HepG2 (cell line): ENCODE results near the gene HDAC5. TPM values are rescaled to one million over a fixed set of nuclear protein-coding genes. Genes with fewer than 3 reads are reported as not detected.

Source experiments
- AGO1 ChIP-seq: fragments of 200-400 bp; formaldehyde crosslinking; IDR thresholded peaks from 2 replicates; pipeline ENCODE4 v1.6.1; 2017; ENCODE audit warnings: mild to moderate bottlenecking, low read depth, low read length, moderate library complexity; ENCODE audit not compliant: poor library complexity, severe bottlenecking
- DDIT3 ChIP-seq: sonication (generic); formaldehyde crosslinking; IDR thresholded peaks from 2 replicates; pipeline ENCODE4 v1.4.0; 2020; ENCODE audit warnings: mild to moderate bottlenecking, missing genetic modification reagents
- GABPB1 ChIP-seq: IDR thresholded peaks from 2 replicates; pipeline ENCODE4 v1.6.1; 2016; ENCODE audit warnings: mild to moderate bottlenecking, missing genetic modification reagents, moderate library complexity, missing compliant biosample characterization
- KAT2B ChIP-seq: fragments of 150-350 bp; IDR thresholded peaks from 2 replicates; pipeline ENCODE4 v1.6.1; 2014; ENCODE audit warnings: low read depth, low read length, borderline replicate concordance
- NR2F1 ChIP-seq, 2 experiments: fragments of 450-650 bp in 1 of 2; formaldehyde crosslinking in 1 of 2; IDR thresholded peaks; 2 replicates each; pipeline versions ENCODE4 v1.5.0 to v1.6.1; 2016 to 2020; ENCODE audit warnings: mild to moderate bottlenecking in 1 of 2, missing compliant biosample characterization in 1 of 2, missing genetic modification reagents in 1 of 2, moderate library complexity in 1 of 2
- NRL ChIP-seq: sonication (generic); formaldehyde crosslinking; IDR thresholded peaks from 2 replicates; pipeline ENCODE4 v1.5.0; 2020; ENCODE audit warnings: missing genetic modification reagents, mild to moderate bottlenecking, moderate library complexity, borderline replicate concordance
- PHF21A ChIP-seq: sonication (generic); formaldehyde crosslinking; IDR thresholded peaks from 2 replicates; pipeline ENCODE4 v1.5.0; 2020; ENCODE audit warnings: mild to moderate bottlenecking, missing genetic modification reagents
- PRDM10 ChIP-seq: sonication (generic); formaldehyde crosslinking; IDR thresholded peaks from 2 replicates; pipeline ENCODE4 v1.4.0; 2020; ENCODE audit warnings: low read depth, missing genetic modification reagents
- RAD21 ChIP-seq: fragments of 450-650 bp; formaldehyde crosslinking; IDR thresholded peaks from 2 replicates; pipeline ENCODE4 v1.5.0; 2020; ENCODE audit warnings: mild to moderate bottlenecking
- RXRB ChIP-seq: IDR thresholded peaks from 2 replicates; pipeline ENCODE4 v1.6.1; 2016; ENCODE audit warnings: borderline replicate concordance, missing genetic modification reagents, missing compliant biosample characterization
- SP4 ChIP-seq: sonication (generic); formaldehyde crosslinking; IDR thresholded peaks from 2 replicates; pipeline ENCODE4 v1.8.1; 2023; ENCODE audit warnings: mild to moderate bottlenecking, missing genetic modification reagents
- TFDP1 ChIP-seq: IDR thresholded peaks from 2 replicates; pipeline ENCODE4 v1.6.1; 2016; ENCODE audit warnings: missing compliant biosample characterization, missing genetic modification reagents, borderline replicate concordance
- TMF1 ChIP-seq: sonication (generic); formaldehyde crosslinking; IDR thresholded peaks from 2 replicates; pipeline ENCODE4 v1.8.1; 2022; ENCODE audit warnings: low read depth, missing genetic modification reagents
- ZBTB1 ChIP-seq: sonication (generic); formaldehyde crosslinking; IDR thresholded peaks from 2 replicates; pipeline ENCODE4 v1.4.0; 2020; ENCODE audit warnings: missing genetic modification reagents, borderline replicate concordance
- ZNF121 ChIP-seq: sonication (generic); formaldehyde crosslinking; IDR thresholded peaks from 2 replicates; pipeline ENCODE4 v1.5.0; 2020; ENCODE audit warnings: mild to moderate bottlenecking, missing genetic modification reagents
- ZNF18 ChIP-seq: sonication (generic); formaldehyde crosslinking; IDR thresholded peaks from 2 replicates; pipeline ENCODE4 v1.8.0; 2022; ENCODE audit warnings: mild to moderate bottlenecking, missing genetic modification reagents; ENCODE audit not compliant: insufficient replicate concordance
- ZNF326 ChIP-seq: sonication (generic); formaldehyde crosslinking; IDR thresholded peaks from 2 replicates; pipeline ENCODE4 v1.4.0; 2020; ENCODE audit warnings: missing genetic modification reagents, borderline replicate concordance
- ZNF362 ChIP-seq: sonication (generic); formaldehyde crosslinking; IDR thresholded peaks from 2 replicates; pipeline ENCODE4 v1.4.0; 2020; ENCODE audit warnings: missing genetic modification reagents, mild to moderate bottlenecking, borderline replicate concordance
- ZNF7 ChIP-seq: IDR thresholded peaks from 2 replicates; pipeline ENCODE4 v1.6.1; 2016; ENCODE audit warnings: missing biosample characterization, missing genetic modification reagents
- ZNF841 ChIP-seq: sonication (generic); formaldehyde crosslinking; IDR thresholded peaks from 2 replicates; pipeline ENCODE4 v1.8.1; 2023; ENCODE audit warnings: missing genetic modification reagents, borderline replicate concordance
- ZSCAN29 ChIP-seq: sonication (generic); formaldehyde crosslinking; conservative IDR thresholded peaks from 2 replicates; pipeline ENCODE4 v1.4.0; 2020; ENCODE audit warnings: mild to moderate bottlenecking, missing genetic modification reagents
- polyA plus RNA-seq, 8 experiments: library from polyadenylated mRNA; depleted of rRNA in 3 of 8; stranded (reverse) in 7 of 8; unstranded in 1 of 8; fragments of >200 nt; fragmentation: Illumina TruSeq in 4 of 8; extraction: Trizol in 4 of 8; gene quantifications; 2 replicates each; pipeline versions ENCODE4 v1.2.1 to v1.2.3, GENCODE V29; 2011 to 2016; ENCODE audit warnings: low read depth in 4 of 8, missing spikeins in 1 of 8, mixed read lengths in 1 of 8; ENCODE audit not compliant: insufficient read depth in 1 of 8
- total RNA-seq, 5 experiments: library from RNA; depleted of rRNA; stranded (reverse); fragments of >200 nt; fragmentation: Illumina TruSeq; extraction: Trizol; gene quantifications; 2 replicates each; pipeline ENCODE4 v1.2.3, GENCODE V29; 2016; ENCODE audit warnings: low read depth in 1 of 5

The HDAC5 gene
- total and polyA plus RNA-seq, 2 of the 13 experiments (the other 11 are each of a cell fraction or from before 2014, with no cell fraction given): 46.4 to 85.4 TPM

GRCh38 chr17:44110823-44111633 is 12.4 kb downstream of the HDAC5 start (continued):
- TF ChIP-seq RXRB: peak; percentile 93
- peak; percentile 71; the same call in 1 of the 2 replicates for TF ChIP-seq ZNF841 (CRISPR knock-in tag)
- TF ChIP-seq ZNF7 (CRISPR knock-in tag): no peak
- no peak for TF ChIP-seq ZNF326 (CRISPR knock-in tag)
- TF ChIP-seq NRL (CRISPR knock-in tag): peak; percentile 94
- peak; percentile 96 for TF ChIP-seq ZNF18 (CRISPR knock-in tag)
- peak; percentile 84 for TF ChIP-seq TMF1
- no peak for TF ChIP-seq KAT2B
- peak; percentile 88 for TF ChIP-seq GABPB1 (CRISPR knock-in tag)
- peak; percentile 89 for TF ChIP-seq ZNF121 (CRISPR knock-in tag)
- peak; percentile 100 for TF ChIP-seq PHF21A
- peak; percentile 78 for TF ChIP-seq AGO1
- no peak for TF ChIP-seq DDIT3
- peak; percentile 89 to 92 for TF ChIP-seq NR2F1 (CRISPR knock-in tag; IDR thresholded peaks at IDR 0.05)
- TF ChIP-seq ZBTB1 (CRISPR knock-in tag): no peak
- peak; percentile 78 for TF ChIP-seq RAD21 (CRISPR knock-in tag)
- TF ChIP-seq ZNF362: peak; percentile 99
- peak; percentile 93; the same call in 1 of the 2 replicates for TF ChIP-seq ZSCAN29 (CRISPR knock-in tag)
- TF ChIP-seq TFDP1: peak; percentile 83; the same call in 1 of the 2 replicates
- peak; percentile 86 for TF ChIP-seq PRDM10 (CRISPR knock-in tag)
- peak; percentile 88 for TF ChIP-seq SP4 (CRISPR knock-in tag)
